Spleen (tissue), 7 donors: ENCODE results near the gene SLC1A7.

Source experiments
- POLR2A ChIP-seq, 3 donors: fragments of 450-650 bp; IDR thresholded peaks; one replicate each; pipeline ENCODE4 v1.5.1; 2017; ENCODE audit warnings: antibody characterized with exemption in 3 of 3, mild to moderate bottlenecking in 1 of 3
- POLR2AphosphoS5 ChIP-seq, 3 donors: sonication (generic); formaldehyde crosslinking; IDR thresholded peaks; one replicate each; pipeline ENCODE4 v1.5.1; 2017; ENCODE audit warnings: antibody characterized with exemption in 3 of 3
- TF ChIP-seq, protein P1 (sequence below), 11 experiments: fragments of 200-600 bp in 7 of 11; fragments of 450-650 bp in 4 of 11; sonication (generic) in 4 of 11; IDR thresholded peaks in 8 of 11; conservative IDR thresholded peaks in 3 of 11; 1 replicate in 7 of 11; 2 replicates in 4 of 11; pipeline versions ENCODE4 v1.4.0 to v1.8.0; 2016 to 2021; ENCODE audit warnings: antibody characterized with exemption in 11 of 11, inconsistent platforms in 4 of 11, mild to moderate bottlenecking in 1 of 11
- donor health status: DM: no; HTN: no; CAD: no; lungs with moderate emphysema.
- donor health status: DM: no; HTN: no; CAD: no.
- donor health status: DM: no; HTN: no; CAD: no.

DNA sequence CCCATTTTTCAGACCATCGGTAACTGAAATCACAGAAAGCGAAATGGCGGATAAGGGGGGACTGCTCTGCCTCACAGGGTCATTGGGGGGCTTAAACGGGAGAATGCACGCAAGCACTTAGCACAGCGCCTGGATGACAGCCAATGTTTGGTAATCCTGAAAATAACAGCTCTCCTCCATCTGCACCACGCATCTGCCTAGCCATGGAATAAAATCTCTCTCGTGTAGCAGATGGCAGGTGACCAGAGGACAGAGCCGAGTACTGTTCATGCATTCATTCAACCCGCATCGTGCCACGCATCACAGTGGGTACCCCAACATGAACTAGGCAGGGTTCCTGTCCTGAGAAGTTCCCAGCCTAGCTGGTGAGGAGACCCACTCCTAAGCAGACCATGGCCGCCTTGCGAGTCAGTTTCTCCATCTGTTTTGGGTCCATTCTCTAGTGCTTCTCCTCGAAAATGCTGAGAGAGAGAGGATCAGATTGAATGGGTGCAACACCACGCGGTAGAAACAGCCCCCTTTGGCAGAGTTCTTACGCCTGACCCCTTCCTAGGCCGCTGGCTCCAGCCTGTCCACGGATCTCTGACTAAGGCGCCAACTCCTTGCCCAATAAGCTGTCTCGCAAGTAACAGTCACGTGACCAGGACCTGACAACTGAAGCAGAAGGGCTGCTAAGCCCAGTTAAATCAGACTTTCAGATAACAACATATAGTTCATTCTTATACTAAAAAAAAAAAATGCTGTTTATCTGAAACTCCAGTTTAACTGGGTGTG, 7.3 kb downstream of the SLC1A7 start:
- TF ChIP-seq, protein P1, sequence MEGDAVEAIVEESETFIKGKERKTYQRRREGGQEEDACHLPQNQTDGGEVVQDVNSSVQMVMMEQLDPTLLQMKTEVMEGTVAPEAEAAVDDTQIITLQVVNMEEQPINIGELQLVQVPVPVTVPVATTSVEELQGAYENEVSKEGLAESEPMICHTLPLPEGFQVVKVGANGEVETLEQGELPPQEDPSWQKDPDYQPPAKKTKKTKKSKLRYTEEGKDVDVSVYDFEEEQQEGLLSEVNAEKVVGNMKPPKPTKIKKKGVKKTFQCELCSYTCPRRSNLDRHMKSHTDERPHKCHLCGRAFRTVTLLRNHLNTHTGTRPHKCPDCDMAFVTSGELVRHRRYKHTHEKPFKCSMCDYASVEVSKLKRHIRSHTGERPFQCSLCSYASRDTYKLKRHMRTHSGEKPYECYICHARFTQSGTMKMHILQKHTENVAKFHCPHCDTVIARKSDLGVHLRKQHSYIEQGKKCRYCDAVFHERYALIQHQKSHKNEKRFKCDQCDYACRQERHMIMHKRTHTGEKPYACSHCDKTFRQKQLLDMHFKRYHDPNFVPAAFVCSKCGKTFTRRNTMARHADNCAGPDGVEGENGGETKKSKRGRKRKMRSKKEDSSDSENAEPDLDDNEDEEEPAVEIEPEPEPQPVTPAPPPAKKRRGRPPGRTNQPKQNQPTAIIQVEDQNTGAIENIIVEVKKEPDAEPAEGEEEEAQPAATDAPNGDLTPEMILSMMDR (IDR thresholded peaks at IDR 0.05 in 8 of 11, conservative IDR thresholded peaks at IDR 0.05 in 3 of 11), result no peak
- TF ChIP-seq POLR2A (IDR thresholded peaks at IDR 0.05) (no peak), POLR2AphosphoS5 (IDR thresholded peaks at IDR 0.05) (no peak)
